HCT116 (cell line): ENCODE results near the gene VPS35L. TPM values are rescaled to one million over a fixed set of nuclear protein-coding genes. Genes with fewer than 3 reads are reported as not detected.

Experiments
- ATAC-seq: fragments of 200-7000 bp; cut with Tn5 transposase; 2 replicates; pipeline ENCODE4 v1.9.1; 2020; ENCODE audit warnings: mild to moderate bottlenecking, moderate library complexity
- BruUV-seq: library from RNA; stranded (reverse); fragments of 400-500 nt; replicated peaks from 2 replicates; lab custom pipeline; 2021; lab: Mats Ljungman, UMichigan
- CTCF ChIA-PET: fragments of 300-600 bp; sonication (Branson Sonifier 250); formaldehyde crosslinking; loops from one replicate; lab custom pipeline; 2021; ENCODE audit warnings: antibody characterized with exemption; lab: Charles Lee
- POLR2A ChIA-PET: fragments of 300-600, 350-600 bp; sonication (Branson Sonifier 250); formaldehyde crosslinking; loops from one replicate; lab custom pipeline; 2021; ENCODE audit warnings: antibody characterized with exemption; lab: Charles Lee
- RAD21 ChIA-PET, 2 experiments: fragments of 300-600 bp; sonication (Branson Sonifier 250); formaldehyde crosslinking; loops; one replicate each; lab custom pipeline; 2023; ENCODE audit warnings: low total read pairs in 2 of 2; ENCODE audit not compliant: uncharacterized antibody in 2 of 2, unreplicated experiment in 2 of 2, low non-redundant PET in 1 of 2; lab: Charles Lee
- DNase-seq: peaks from one replicate; pipeline ENCODE4 v3.0.0-alpha.2; 2010; ENCODE audit warnings: low read depth, low spot score
- H2AFZ ChIP-seq: fragments of 200-600 bp; shearing (Covaris generic), sonication (generic); 2 replicates; pipeline ENCODE4 v1.6.1; 2017; ENCODE audit warnings: low read depth, mixed run types, mixed read lengths, antibody characterized with exemption, low read length; ENCODE audit not compliant: poor library complexity, severe bottlenecking
- H3K27ac ChIP-seq: 2 replicates; pipeline ENCODE4 v1.5.1; 2012; ENCODE audit warnings: low read depth, low read length
- H3K27me3 ChIP-seq: fragments of 200-600 bp; sonication (generic); 2 replicates; pipeline ENCODE4 v1.6.1; 2016; ENCODE audit warnings: mixed run types, low read length, mixed read lengths; ENCODE audit not compliant: insufficient read depth
- H3K36me3 ChIP-seq, 2 experiments: fragments of 200-500 bp in 1 of 2; fragments of 200-600 bp in 1 of 2; sonication (Bioruptor generic) in 1 of 2; sonication (generic) in 1 of 2; 2 replicates each; pipeline versions ENCODE4 v1.5.1 to v1.6.1; 2014 to 2016; ENCODE audit warnings: low read length in 2 of 2, inconsistent platforms in 1 of 2, mixed read lengths in 1 of 2, mixed run types in 1 of 2; ENCODE audit not compliant: insufficient read depth in 2 of 2, control insufficient read depth in 1 of 2
- H3K4me1 ChIP-seq, 2 experiments: fragments of 200-600 bp in 1 of 2; sonication (generic) in 1 of 2; 2 replicates each; pipeline versions ENCODE4 v1.5.1 to v1.6.1; 2012 to 2017; ENCODE audit warnings: low read length in 2 of 2, inconsistent platforms in 1 of 2, mild to moderate bottlenecking in 1 of 2, mixed read lengths in 1 of 2, mixed run types in 1 of 2, moderate library complexity in 1 of 2; ENCODE audit not compliant: insufficient read depth in 2 of 2, control insufficient read depth in 1 of 2
- H3K4me2 ChIP-seq: fragments of 200-600 bp; sonication (generic); 2 replicates; pipeline ENCODE4 v1.6.1; 2017; ENCODE audit warnings: mixed run types, low read length, mixed read lengths
- H3K4me3 ChIP-seq, 2 experiments: fragments of 200-600 bp in 1 of 2; sonication (generic) in 1 of 2; replicated peaks in 1 of 2; 2 replicates each; pipeline ENCODE4 v1.5.1; 2011 to 2016; ENCODE audit warnings: low read length in 2 of 2, control low read depth in 1 of 2, low read depth in 1 of 2, mild to moderate bottlenecking in 1 of 2, mixed read lengths in 1 of 2, mixed run types in 1 of 2
- H3K79me2 ChIP-seq: fragments of 200-600 bp; sonication (generic); 2 replicates; pipeline ENCODE4 v1.6.1; 2017; ENCODE audit warnings: mild to moderate bottlenecking, mixed run types, low read length, moderate library complexity, mixed read lengths; ENCODE audit not compliant: insufficient read depth
- H3K9ac ChIP-seq: fragments of 200-600 bp; sonication (generic); 2 replicates; pipeline ENCODE4 v1.6.1; 2016; ENCODE audit warnings: low read length, mixed read lengths
- H3K9me2 ChIP-seq: fragments of 200-600 bp; sonication (generic), shearing (Covaris generic); 2 replicates; pipeline ENCODE4 v1.6.1; 2017; ENCODE audit warnings: mixed run types, mild to moderate bottlenecking, moderate library complexity; ENCODE audit not compliant: insufficient read depth
- H3K9me3 ChIP-seq, 2 experiments: fragments of 200-500 bp in 1 of 2; fragments of 200-600 bp in 1 of 2; sonication (Bioruptor generic) in 1 of 2; sonication (generic) in 1 of 2; 2 replicates each; pipeline ENCODE4 v1.6.1; 2014 to 2017; ENCODE audit warnings: low read length in 2 of 2, mixed read lengths in 2 of 2, inconsistent platforms in 1 of 2, low read depth in 1 of 2, mild to moderate bottlenecking in 1 of 2, mixed run types in 1 of 2, moderate library complexity in 1 of 2; ENCODE audit not compliant: control insufficient read depth in 1 of 2, insufficient read depth in 1 of 2
- H4K20me1 ChIP-seq: fragments of 200-600 bp; sonication (generic), shearing (Covaris generic); 2 replicates; pipeline ENCODE4 v1.6.1; 2017; ENCODE audit warnings: mixed run types, mild to moderate bottlenecking, moderate library complexity; ENCODE audit not compliant: insufficient read depth
- ATF3 ChIP-seq: IDR thresholded peaks from 2 replicates; pipeline ENCODE4 v1.6.1; 2012
- CBX3 ChIP-seq: IDR thresholded peaks from 2 replicates; pipeline ENCODE4 v1.6.1; 2012; ENCODE audit warnings: low read depth
- CEBPB ChIP-seq: IDR thresholded peaks from 2 replicates; pipeline ENCODE4 v1.6.1; 2012; ENCODE audit warnings: low read depth
- CTCF ChIP-seq, 3 experiments: fragments of 200-600 bp in 1 of 3; sonication (generic) in 1 of 3; IDR thresholded peaks in 2 of 3; conservative IDR thresholded peaks in 1 of 3; 2 replicates each; pipeline ENCODE4 v1.5.1; 2012 to 2017; ENCODE audit warnings: low read depth in 2 of 3, low read length in 2 of 3, antibody characterized with exemption in 1 of 3, borderline replicate concordance in 1 of 3, control low read depth in 1 of 3, mild to moderate bottlenecking in 1 of 3, mixed read lengths in 1 of 3, mixed run types in 1 of 3, moderate library complexity in 1 of 3; ENCODE audit not compliant: insufficient read depth in 1 of 3
- EGR1 ChIP-seq: IDR thresholded peaks from 2 replicates; pipeline ENCODE4 v1.6.1; 2012; ENCODE audit warnings: low read depth
- ELF1 ChIP-seq: IDR thresholded peaks from 2 replicates; pipeline ENCODE4 v1.6.1; 2012; ENCODE audit warnings: low read depth, borderline replicate concordance
- EZH2 ChIP-seq: fragments of 200-600 bp; sonication (generic); IDR thresholded peaks from 2 replicates; pipeline ENCODE4 v1.6.1; 2017; ENCODE audit warnings: antibody characterized with exemption, mixed run types
- EZH2phosphoT487 ChIP-seq: fragments of 200-600 bp; IDR thresholded peaks from 2 replicates; pipeline ENCODE4 v1.6.1; 2018; ENCODE audit warnings: antibody characterized with exemption, borderline replicate concordance
- FOSL1 ChIP-seq: IDR thresholded peaks from 2 replicates; pipeline ENCODE4 v1.6.1; 2012; ENCODE audit warnings: low read depth
- JUND ChIP-seq: IDR thresholded peaks from 2 replicates; pipeline ENCODE4 v1.6.1; 2012
- POLR2A ChIP-seq: IDR thresholded peaks from 2 replicates; pipeline ENCODE4 v1.7.0; 2011; ENCODE audit warnings: borderline replicate concordance; ENCODE audit not compliant: insufficient read depth, insufficient read length; ENCODE audit errors: extremely low read depth
- POLR2AphosphoS5 ChIP-seq: IDR thresholded peaks from 2 replicates; pipeline ENCODE4 v1.6.1; 2011; ENCODE audit warnings: mild to moderate bottlenecking, low read depth, low read length, moderate library complexity
- RAD21 ChIP-seq: IDR thresholded peaks from 2 replicates; pipeline ENCODE4 v1.6.1; 2012; ENCODE audit warnings: low read depth, mild to moderate bottlenecking
- SIN3A ChIP-seq: IDR thresholded peaks from 2 replicates; pipeline ENCODE4 v1.6.1; 2012; ENCODE audit warnings: low read depth
- SP1 ChIP-seq: IDR thresholded peaks from 2 replicates; pipeline ENCODE4 v1.6.1; 2012; ENCODE audit warnings: low read depth
- SRF ChIP-seq: IDR thresholded peaks from 2 replicates; pipeline ENCODE4 v1.6.1; 2012; ENCODE audit warnings: low read depth
- intact Hi-C: fragments of 100-400 bp; cut with micrococcal nuclease; formaldehyde crosslinking; loops from 2 replicates; pipeline ENCODE4 v1.10.0; 2022
- total RNA-seq: library from RNA; stranded (reverse); gene quantifications from one replicate; pipeline ENCODE4 v1.2.1, GENCODE V29; 2021; ENCODE audit not compliant: unreplicated experiment
- TF ChIP-seq, protein P1 (sequence below): IDR thresholded peaks from 2 replicates; pipeline ENCODE4 v1.6.1; 2011; ENCODE audit warnings: mild to moderate bottlenecking, low read length, moderate library complexity; ENCODE audit not compliant: insufficient replicate concordance; ENCODE audit errors: extremely low read depth
- TF ChIP-seq, protein P2 (sequence below): IDR thresholded peaks from 2 replicates; pipeline ENCODE4 v1.6.1; 2012
- TF ChIP-seq, protein P3 (sequence below): IDR thresholded peaks from 2 replicates; pipeline ENCODE4 v1.6.1; 2012; ENCODE audit warnings: low read depth

The VPS35L gene
- total RNA-seq, 1 experiment from 2014 or later = 21.4 TPM

DNA sequence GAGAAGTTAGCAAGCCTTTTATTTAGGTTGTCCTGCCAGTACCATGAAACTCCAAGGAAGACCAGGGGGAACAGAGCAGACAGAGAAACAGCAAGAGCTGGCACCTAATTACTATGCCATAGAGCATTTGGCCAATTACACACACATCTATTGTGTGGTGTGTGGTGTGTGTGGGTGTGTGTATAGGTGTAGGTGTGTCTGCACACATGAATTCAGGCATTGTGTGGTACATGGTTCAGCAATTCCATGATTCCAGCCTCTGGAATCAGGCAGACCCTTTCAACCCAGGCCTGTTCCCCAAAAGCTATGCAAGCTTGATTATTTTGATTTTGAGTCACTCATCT is 188.3 kb downstream of the VPS35L start:
- H3K79me2 ChIP-seq = no peaks in the 10 kb centered on the region
- H2AFZ ChIP-seq = no peak overlapping the region
- H3K36me3 ChIP-seq = no peaks in the 10 kb centered on the region
- no TSS peak for BruUV-seq
- no peak overlapping the region for H3K27ac ChIP-seq
- H3K4me2 ChIP-seq = no peak overlapping the region
- no peaks in the 10 kb centered on the region for H3K9me3 ChIP-seq
- intact Hi-C loops = no loop called here
- DNase-seq = no peak
- H4K20me1 ChIP-seq = no peaks in the 10 kb centered on the region
- no peak for TF ChIP-seq JUND
- no peak for TF ChIP-seq ELF1
- TF ChIP-seq CBX3 = no peak
- no peak for TF ChIP-seq CTCF (IDR thresholded peaks at IDR 0.05 in 2 of 3, conservative IDR thresholded peaks at IDR 0.05 in 1 of 3; ENCODE audit: borderline replicate concordance in 1 of 3, insufficient read depth in 1 of 3, low read depth in 2 of 3, low read length in 2 of 3)
- TF ChIP-seq EZH2 = no peak
- TF ChIP-seq, protein P1, sequence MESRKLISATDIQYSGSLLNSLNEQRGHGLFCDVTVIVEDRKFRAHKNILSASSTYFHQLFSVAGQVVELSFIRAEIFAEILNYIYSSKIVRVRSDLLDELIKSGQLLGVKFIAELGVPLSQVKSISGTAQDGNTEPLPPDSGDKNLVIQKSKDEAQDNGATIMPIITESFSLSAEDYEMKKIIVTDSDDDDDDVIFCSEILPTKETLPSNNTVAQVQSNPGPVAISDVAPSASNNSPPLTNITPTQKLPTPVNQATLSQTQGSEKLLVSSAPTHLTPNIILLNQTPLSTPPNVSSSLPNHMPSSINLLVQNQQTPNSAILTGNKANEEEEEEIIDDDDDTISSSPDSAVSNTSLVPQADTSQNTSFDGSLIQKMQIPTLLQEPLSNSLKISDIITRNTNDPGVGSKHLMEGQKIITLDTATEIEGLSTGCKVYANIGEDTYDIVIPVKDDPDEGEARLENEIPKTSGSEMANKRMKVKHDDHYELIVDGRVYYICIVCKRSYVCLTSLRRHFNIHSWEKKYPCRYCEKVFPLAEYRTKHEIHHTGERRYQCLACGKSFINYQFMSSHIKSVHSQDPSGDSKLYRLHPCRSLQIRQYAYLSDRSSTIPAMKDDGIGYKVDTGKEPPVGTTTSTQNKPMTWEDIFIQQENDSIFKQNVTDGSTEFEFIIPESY = no peak
- TF ChIP-seq, protein P2, sequence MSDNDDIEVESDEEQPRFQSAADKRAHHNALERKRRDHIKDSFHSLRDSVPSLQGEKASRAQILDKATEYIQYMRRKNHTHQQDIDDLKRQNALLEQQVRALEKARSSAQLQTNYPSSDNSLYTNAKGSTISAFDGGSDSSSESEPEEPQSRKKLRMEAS = no peak
- no peak for TF ChIP-seq SP1
- no peak for TF ChIP-seq FOSL1
- no peak for TF ChIP-seq ATF3
- no peak for TF ChIP-seq EGR1
- no peak for TF ChIP-seq SIN3A
- no peak for TF ChIP-seq RAD21
- TF ChIP-seq POLR2A = no peak
- TF ChIP-seq EZH2phosphoT487 = no peak
- TF ChIP-seq, protein P3, sequence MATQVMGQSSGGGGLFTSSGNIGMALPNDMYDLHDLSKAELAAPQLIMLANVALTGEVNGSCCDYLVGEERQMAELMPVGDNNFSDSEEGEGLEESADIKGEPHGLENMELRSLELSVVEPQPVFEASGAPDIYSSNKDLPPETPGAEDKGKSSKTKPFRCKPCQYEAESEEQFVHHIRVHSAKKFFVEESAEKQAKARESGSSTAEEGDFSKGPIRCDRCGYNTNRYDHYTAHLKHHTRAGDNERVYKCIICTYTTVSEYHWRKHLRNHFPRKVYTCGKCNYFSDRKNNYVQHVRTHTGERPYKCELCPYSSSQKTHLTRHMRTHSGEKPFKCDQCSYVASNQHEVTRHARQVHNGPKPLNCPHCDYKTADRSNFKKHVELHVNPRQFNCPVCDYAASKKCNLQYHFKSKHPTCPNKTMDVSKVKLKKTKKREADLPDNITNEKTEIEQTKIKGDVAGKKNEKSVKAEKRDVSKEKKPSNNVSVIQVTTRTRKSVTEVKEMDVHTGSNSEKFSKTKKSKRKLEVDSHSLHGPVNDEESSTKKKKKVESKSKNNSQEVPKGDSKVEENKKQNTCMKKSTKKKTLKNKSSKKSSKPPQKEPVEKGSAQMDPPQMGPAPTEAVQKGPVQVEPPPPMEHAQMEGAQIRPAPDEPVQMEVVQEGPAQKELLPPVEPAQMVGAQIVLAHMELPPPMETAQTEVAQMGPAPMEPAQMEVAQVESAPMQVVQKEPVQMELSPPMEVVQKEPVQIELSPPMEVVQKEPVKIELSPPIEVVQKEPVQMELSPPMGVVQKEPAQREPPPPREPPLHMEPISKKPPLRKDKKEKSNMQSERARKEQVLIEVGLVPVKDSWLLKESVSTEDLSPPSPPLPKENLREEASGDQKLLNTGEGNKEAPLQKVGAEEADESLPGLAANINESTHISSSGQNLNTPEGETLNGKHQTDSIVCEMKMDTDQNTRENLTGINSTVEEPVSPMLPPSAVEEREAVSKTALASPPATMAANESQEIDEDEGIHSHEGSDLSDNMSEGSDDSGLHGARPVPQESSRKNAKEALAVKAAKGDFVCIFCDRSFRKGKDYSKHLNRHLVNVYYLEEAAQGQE = no peak
- TF ChIP-seq SRF = no peak
- no peak for TF ChIP-seq CEBPB
- TF ChIP-seq POLR2AphosphoS5 = no peak
- ChIA-PET RAD21 (no interaction called here), POLR2A (no interaction called here), CTCF (no interaction called here)
- no peak for ATAC-seq
- H3K9ac ChIP-seq = no peak overlapping the region
- no peaks in the 10 kb centered on the region for H3K9me2 ChIP-seq
- H3K27me3 ChIP-seq = no peaks in the 10 kb centered on the region
- no peaks in the 10 kb centered on the region for H3K4me1 ChIP-seq
- no peak overlapping the region for H3K4me3 ChIP-seq
